Measurements from ENCODE around the gene SRCIN1. TPM values are rescaled to one million over a fixed set of nuclear protein-coding genes. Genes with fewer than 3 reads are reported as not detected.
"Not testable (repeated sequence)": the region's sequence is repeated elsewhere in the genome, so short reads cannot be mapped to it uniquely, and the experiment has no call there.

SRCIN1 gene, protein sequence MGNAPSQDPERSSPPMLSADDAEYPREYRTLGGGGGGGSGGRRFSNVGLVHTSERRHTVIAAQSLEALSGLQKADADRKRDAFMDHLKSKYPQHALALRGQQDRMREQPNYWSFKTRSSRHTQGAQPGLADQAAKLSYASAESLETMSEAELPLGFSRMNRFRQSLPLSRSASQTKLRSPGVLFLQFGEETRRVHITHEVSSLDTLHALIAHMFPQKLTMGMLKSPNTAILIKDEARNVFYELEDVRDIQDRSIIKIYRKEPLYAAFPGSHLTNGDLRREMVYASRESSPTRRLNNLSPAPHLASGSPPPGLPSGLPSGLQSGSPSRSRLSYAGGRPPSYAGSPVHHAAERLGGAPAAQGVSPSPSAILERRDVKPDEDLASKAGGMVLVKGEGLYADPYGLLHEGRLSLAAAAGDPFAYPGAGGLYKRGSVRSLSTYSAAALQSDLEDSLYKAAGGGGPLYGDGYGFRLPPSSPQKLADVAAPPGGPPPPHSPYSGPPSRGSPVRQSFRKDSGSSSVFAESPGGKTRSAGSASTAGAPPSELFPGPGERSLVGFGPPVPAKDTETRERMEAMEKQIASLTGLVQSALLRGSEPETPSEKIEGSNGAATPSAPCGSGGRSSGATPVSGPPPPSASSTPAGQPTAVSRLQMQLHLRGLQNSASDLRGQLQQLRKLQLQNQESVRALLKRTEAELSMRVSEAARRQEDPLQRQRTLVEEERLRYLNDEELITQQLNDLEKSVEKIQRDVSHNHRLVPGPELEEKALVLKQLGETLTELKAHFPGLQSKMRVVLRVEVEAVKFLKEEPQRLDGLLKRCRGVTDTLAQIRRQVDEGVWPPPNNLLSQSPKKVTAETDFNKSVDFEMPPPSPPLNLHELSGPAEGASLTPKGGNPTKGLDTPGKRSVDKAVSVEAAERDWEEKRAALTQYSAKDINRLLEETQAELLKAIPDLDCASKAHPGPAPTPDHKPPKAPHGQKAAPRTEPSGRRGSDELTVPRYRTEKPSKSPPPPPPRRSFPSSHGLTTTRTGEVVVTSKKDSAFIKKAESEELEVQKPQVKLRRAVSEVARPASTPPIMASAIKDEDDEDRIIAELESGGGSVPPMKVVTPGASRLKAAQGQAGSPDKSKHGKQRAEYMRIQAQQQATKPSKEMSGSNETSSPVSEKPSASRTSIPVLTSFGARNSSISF
- 3.7 TPM for polyA plus RNA-seq (ENCODE audit: insufficient read length)
- long read RNA-seq, donor 1, result 0 reads
- long read RNA-seq, donor 2, result 0 reads
- long read RNA-seq, donor 3, result 0 reads
- long read RNA-seq, donor 4, result 0 reads
- long read RNA-seq, donor 5, result 0 reads
- long read RNA-seq, donor 6, result 0 reads
- long read RNA-seq, donor 7, partial matches to known transcripts, result 0 of 1 reads
- long read RNA-seq, donor 7, other reads (novel, unspliced or antisense), result 0 of 1 reads
- long read RNA-seq, donor 8, partial matches to known transcripts, result 6 of 6 reads
- long read RNA-seq, donor 8, other reads (novel, unspliced or antisense), result 0 of 6 reads

DNA sequence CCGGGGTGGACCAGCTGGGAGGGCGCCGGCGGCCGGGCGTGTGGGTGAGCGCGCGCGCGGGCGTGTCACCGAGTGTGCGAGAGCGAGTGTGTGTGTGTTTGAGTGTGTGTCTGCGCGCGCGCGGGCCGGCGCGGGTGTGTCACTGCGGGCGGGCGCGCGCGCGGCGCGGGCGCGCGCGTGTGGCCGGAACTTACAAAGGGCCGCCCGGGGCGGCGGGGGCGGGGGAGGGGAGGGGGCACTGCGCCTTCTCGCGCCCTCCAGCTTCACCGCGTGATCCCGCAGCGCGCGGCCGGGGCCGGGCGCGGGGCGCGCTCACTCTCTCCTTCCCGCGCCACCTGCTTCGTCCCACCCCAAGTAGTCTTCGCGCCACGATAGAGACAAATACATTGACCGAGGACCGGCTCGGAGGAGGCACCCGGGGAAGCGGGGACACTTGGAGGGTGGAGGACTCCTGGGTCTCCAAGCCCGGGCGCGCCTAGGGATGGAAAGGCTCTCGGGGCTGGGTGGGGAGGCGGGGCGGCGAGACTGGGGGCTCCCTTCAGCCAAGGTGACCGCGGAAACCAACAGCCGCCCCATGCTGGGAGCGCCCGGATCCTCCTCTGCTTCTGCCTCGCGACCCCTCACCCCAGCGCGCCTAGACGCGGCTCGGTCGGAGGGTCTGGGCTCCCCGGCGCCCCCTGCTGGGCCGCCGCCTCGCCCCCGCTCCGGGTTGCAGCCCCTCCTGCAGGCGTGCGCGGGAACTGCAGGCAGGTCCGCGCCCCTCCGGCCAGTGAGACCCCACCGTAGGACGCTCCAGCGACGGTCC lies at the start of gene SRCIN1:
TSS of gene SRCIN1 (minus strand) at position 112 of the 805 bp plus-strand sequence. CDS start 247 bp downstream, outside the sequence.
- DNase-seq, result no peak

DNA sequence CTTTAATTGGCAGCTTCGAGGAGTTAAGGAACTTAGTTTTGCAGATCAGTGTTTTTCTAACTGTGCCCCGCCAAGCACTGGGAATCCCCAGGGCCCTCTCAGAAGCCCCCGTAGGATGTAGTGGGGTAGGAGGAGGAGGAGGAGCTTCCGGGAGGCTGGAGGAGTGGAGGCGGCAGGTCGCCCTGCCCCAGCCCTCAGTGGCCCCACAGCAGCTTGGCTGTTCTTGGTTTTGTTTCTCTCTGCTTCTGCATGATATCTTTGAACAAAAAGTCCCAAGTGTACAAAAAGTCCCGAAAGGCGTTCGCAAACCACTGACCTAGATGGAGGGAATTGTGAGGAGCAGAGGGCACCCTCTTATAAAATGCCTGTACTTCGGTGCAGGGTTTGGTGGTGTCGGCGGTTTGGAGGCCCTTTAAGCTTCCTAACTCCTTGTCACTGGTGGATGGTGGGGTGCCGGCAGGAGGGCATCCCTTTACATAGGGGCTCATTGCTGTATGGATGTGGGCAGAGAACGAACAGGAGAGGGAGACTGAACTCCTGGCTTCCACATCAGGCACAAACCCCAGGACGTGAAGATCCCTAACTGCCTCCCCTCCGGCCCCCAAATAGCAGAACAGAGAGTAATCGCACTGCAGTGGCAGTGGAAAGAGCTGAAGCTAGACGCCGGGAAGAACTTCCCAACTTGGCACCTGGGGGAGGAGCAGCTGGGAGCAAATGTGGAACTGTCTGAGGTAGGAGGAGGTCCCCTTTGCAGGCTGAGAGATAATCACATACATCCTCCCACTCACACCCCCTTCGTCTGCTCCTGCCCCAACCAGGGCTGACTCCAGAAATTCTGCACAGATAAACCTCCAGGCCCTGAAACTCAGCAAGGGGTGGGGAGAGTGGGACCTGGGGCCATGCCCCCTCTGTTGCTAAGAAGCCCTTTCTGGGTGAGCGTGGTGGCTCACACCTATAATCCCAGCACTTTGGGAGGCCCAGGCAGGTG lies 49.0 kb upstream of the SRCIN1 start:
- DNase-seq, result no peak

DNA sequence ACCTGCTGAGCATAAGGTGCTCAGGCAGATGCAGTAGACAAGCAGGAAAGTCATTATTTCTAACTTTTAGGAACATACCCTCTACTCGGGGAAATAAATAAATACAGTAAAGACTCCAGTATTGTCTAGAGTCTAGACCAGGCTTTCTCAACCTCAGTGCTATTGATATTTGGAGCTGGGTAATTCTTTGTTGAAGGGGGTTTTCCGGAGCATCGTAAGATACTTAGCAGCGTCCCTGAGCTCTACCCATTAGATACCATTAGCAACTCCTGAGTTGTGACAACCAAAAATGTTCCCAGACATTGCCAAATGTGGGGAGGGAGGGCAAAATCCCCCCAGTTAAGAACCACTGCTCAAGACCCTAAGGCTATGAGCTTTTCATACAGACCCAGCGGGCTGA lies 47.9 kb upstream of the SRCIN1 start:
- no peak for DNase-seq

DNA sequence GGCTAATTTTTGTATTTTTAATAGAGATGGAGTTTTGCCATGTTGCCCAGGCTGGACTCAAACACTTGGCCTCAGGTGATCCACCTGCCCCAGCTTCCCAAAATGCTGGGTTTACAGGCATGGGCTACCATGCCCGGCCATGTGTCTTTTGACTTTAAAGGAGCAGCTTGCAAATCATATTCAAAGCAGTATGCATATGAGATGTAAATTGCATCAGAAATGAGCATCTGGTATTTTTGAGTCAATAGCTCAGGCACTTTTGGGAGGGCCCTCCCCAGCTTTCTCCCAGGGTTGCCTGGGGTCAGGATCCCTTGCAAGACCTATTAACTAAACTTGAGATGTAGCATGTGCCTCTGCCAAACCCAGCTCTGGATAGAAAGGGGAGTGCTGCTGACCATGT lies 47.5 kb upstream of the SRCIN1 start:
- no peak for DNase-seq

DNA sequence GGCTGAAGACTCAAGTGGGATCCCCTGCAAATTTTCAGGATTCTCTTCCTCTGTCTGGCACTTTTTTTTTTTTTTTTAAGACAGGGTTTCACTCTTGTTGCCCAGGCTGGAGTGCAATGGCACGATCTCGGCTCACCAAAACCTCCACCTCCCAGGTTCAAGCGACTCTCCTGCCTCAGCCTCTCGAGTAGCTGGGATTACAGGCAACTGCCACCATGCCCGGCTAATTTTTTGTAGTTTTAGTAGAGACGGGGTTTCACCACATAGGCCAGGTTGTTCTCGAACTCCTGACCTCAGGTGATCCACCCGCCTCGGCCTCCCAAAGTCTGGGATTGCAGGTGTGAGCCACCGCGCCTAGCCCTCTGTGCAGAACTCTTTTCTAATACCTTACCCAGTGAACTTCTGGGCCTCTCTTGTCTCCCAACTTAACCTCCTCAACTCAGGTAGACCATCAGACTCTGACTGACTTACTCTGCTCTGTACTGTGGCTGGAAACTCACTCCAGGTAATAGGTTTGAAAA lies 45.0 kb upstream of the SRCIN1 start:
- DNase-seq, result not testable (repeated sequence)

DNA sequence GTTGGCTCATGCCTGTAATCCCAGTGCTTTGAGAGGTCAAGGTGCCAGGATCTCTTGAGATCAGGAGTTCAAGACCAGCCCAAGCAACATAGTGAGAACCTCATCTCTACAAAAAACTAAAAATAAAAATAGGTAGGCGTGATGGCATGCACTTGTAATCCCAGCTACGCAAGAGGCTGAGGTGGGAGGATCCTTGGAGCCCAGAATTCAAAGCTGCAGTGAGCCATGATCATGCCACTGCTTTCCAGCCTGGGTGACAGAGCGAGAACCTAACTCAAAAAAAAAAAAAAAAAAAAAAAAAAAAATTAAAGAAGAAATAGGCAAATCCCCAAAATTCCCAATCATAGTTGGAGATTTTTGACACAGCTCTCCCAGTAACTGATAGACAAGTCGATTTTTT lies 32.2 kb upstream of the SRCIN1 start:
- no peak for DNase-seq

DNA sequence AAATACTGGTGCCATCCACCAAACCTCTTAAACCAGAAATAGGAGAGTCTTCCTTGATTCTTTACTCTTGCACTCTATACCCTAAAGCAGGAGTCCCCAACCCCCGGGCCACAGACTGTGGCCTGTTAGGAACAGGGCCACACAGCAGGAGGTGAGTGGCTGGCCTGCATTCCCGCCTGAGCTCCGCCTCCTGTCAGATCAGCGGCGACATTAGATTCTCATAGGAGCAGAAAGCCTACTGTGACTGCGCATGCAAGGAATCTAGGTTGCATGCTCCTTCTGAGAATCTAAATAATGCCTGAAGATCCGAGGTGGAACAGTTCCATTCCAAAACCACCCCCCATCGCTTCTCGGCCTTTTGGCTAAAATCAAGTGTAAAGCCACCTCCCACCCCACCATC lies 30.3 kb upstream of the SRCIN1 start:
- DNase-seq, result no peak

DNA sequence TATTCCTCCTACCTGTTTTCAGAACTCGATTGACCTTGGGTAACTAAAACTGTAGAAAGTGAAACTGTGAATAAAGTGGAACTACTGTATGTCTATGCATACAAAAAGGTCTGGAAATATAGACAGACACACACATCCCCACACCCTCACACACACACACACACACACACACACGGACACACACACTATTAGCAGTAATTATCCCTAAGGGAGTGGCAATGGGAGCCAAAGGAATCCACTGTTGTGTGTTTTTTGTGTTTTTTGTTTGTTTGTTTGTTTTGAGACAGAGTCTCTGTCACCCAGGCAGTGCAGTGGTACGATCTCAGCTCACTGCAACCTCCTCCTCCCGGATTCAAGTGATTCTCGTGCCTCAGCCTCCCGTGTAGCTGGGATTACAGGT lies 26.6 kb upstream of the SRCIN1 start:
- DNase-seq, result no peak

DNA sequence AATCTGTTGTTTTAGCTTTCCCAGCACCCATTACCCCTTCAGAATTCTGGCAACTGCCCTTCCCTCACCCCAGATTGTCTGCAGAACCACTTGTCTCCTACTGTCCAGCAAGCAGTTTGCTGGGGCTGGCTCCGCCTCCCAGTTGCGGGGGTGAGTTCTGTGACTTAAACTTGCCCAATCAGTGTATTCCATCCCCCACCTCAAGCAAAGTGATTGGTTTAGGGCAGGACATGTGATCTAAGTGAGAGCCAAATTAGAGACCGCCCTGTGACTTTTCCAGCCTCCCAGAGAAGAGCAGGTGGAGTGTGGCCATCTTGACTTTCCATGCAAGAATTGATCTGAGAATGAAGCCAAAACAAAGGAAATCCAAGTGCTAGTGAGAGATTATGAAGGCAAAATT lies 22.7 kb upstream of the SRCIN1 start:
- DNase-seq, result no peak

DNA sequence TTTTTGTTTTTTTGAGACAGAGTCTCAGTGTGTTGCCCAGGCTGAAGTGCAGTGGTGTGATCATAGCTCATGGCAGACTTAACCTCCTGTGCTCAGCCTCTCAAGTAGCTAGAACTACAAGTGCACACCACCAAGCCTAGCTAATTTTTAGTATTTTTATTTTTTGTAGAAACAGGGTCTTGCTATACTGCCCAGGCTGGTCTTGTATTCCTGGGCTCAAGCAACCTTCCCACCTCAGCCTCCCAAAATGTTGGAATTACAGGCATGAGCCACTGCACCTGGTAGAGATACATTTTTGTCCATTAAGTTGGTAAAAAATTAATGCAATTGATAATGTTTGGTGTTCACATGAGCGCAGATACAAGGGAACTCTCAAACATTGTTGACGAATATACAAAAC lies 22.2 kb upstream of the SRCIN1 start:
- no peak for DNase-seq

DNA sequence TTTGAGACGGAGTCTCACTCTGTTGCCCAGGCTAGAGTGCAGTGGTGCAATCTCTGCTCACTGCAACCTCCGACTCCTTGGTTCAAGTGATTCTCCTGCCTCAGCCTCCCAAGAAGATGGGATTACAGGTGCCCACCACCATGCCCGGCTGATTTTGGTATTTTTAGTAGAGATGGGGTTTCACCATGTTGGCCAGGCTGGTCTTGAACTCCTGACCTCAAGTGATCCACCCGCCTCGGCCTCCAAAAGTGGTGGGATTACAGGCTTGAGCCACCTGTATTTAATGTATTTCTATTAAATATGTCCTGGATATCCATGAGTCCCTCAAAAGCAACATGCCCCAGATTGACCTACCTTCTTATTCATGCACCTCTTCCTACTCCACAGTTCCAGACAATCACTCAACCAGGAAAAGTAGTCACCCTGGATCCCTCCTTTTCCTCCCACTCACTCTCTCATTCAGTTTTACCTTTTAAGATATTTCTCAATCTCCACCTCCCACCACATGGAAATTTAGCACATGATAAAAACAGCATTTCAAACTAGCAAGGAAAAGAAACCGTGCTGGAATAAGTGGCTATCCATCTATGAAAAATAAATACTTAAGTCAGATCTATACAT lies 21.0 kb upstream of the SRCIN1 start:
- DNase-seq, result not testable (repeated sequence)

DNA sequence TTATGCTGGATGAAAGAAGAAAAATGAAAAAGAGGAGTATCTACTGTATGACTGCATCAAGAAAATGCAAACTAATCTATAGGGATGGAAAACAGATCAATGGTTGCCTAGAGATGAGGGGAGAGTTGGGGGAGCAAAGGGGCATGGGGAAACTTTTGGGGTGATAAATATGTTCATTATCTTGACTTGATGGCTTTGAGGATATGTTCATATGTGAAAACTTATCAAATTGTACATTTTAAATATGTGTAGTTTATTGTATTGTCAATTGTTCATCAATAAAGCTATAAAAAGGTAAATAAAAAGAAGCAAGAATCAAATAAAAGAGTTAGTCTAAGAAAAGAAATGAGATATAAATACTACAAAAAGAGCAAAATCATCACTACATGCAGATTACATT lies 19.7 kb upstream of the SRCIN1 start:
- DNase-seq, result no peak

DNA sequence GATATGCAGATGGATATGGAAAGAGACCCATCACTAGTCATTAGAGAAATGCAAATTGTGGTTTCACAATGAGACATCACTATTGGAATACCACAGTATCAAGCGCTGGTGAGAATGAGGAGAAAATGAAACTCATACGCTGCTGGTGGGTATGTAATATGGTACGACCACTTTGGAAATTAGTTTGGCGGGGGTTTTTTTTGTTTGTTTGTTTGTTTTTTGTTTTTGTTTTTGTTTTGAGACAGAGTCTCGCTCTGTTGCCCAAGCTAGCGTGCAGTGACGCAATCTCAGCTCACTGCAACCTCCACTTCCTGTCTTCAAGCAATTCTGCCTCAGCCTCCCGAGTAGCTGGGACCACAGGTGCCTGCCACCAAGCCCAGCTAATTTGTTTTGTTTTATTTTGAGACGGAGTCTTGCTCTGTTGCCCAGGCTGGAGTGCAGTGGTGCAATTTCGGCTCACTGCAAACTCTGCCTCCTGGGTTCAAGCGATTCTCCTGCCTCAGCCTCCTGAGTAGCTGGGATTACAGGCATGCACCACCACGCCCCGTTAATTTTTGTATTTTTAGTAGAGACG lies 19.1 kb upstream of the SRCIN1 start:
- not testable (repeated sequence) for DNase-seq

DNA sequence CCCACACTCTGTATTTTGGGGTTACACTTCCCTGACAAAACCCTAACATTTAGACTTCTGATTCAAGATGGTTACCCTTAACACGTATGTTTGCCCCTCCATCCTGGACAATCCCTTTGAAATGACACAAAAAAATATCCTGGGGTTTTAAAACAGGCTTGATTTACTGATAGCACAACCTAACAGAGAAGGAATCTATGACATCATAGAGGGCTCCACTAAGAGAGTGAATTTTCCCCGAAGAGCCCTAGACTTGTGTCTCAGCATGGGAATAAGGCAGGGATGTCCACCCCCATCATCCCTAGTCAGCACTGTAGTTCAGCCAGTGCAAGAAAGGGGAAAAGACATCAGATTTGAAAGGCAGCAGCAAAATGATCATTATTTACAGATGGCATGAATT lies 15.8 kb upstream of the SRCIN1 start:
- no peak for DNase-seq

DNA sequence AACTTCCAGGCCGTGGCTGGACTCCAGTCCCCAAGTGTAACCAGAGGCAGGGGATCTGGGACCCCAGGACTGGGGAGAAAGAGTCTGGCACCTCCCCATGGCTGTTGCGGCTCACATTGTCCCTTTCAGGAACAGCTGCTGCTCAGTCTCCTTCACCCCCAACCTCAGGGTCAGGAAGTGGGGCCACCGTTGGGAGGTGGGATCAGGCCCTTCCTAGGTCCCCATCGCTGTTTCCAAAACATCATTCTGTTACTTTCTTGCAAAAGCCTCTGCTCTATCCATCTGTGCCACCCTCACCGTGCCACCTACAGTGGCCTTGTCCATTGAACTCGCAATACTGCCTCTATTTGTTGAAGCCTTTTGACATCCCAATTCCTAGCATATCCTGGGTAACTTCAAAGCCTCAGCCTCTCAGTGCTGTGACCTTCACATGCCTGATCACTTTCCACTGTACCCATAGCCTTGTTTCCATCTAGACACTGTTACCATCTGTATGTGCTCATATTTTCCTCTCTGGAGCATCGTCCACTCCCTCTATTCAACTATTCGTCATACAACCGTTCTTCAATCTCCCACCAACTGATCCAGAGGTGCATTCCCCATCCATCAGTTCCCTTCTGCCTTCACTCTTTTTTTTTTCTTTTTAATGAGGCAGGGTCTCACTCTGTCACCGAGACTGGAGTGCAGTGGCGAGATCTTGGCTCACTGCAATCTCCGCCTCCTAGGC lies 15.0 kb upstream of the SRCIN1 start:
- no peak for DNase-seq

DNA sequence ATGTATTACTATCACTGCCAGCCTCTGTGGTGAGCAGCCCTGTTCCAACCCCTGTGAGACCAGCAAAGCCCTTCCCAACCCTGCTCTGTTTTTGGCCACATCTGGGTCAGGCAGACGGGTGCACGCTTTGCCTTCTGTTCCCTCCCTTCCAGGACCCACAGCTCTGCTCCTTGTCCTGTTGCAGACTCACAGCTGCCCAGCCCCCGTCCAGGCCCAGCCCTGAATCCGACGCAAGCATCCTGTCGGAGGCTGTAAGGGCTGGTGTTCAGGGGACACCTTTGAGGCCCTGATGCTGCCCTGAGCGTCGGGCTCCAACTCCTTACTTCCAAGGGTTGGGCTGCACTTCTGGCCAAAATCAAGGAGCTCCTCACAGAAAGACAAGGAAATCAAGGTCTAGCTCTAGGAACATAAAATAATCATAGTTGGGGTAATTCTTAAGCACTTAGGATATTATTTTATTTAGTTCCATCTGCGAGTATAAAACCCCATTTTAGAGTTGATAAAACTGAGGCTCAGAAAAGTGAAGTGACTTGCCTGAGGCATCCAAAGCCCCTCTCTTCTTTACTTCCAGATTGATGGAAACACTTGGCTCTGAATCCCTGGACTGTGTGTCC lies 14.3 kb upstream of the SRCIN1 start:
- DNase-seq, result no peak

DNA sequence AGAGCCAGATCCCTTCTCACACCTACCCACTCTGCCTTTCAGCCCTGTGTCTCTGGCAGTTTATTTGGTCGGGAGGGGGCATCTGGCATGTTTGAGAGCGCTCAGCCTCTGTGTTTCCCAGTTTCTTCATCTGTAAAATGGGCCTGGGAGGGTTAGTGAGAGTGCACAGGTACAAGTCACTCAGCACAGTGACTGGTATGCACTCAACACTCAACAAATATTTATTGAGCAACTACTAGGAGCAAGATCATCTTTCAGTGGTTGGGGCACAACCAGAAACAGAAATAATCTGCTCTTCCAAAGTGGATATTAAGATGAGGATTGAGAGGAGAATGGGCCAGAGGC lies 13.7 kb upstream of the SRCIN1 start:
- DNase-seq, result no peak
